Astrocyte (in vitro differentiated cells and primary cell): ENCODE measurements around the gene LRMDA.

ENCODE experiments used
- CTCF ChIP-seq: IDR thresholded peaks from 2 replicates; pipeline ENCODE4 v1.5.1; 2011; ENCODE audit warnings: low read depth, mild to moderate bottlenecking, inconsistent platforms, low read length, moderate library complexity; ENCODE audit not compliant: insufficient read depth
- EZH2 ChIP-seq: IDR thresholded peaks from 2 replicates; pipeline ENCODE4 v1.6.1; 2012; ENCODE audit warnings: mild to moderate bottlenecking, low read length, inconsistent platforms; ENCODE audit not compliant: insufficient read depth

GRCh38 chr10:75439811-75440210 is 8.4 kb downstream of the LRMDA start:
- TF ChIP-seq EZH2, result no peak
- TF ChIP-seq CTCF, result no peak
